K562 (cell line): ENCODE data around the gene RPRD1B. TPM values are rescaled to one million over a fixed set of nuclear protein-coding genes. Genes with fewer than 3 reads are reported as not detected.

Experiments used
- ATAC-seq: fragments of 200-7000 bp; cut with Tn5 transposase; 3 replicates; pipeline ENCODE4 v1.9.1; 2020; ENCODE audit warnings: moderate library complexity
- BruUV-seq: library from RNA; stranded (reverse); fragments of 400-500 nt; replicated peaks from 2 replicates; lab custom pipeline; 2021; lab: Mats Ljungman, UMichigan
- CTCF ChIA-PET: fragments of 300-600 bp; formaldehyde crosslinking; extraction: SDS; loops from one replicate; lab custom pipeline; 2021; ENCODE audit warnings: low intra/inter-chr PET ratio; lab: Yijun Ruan, JAX
- POLR2A ChIA-PET: fragments of 300-600, 350-650 bp; sonication (Branson Sonifier 250); formaldehyde crosslinking; extraction: SDS; loops from one replicate; lab custom pipeline; 2021; ENCODE audit warnings: antibody characterized with exemption, inconsistent platforms; lab: Yijun Ruan, JAX
- DNase-seq, 4 experiments: peaks; one replicate each; pipeline versions ENCODE4 v3.0.0 to v3.0.0-alpha.2; 2011 to 2018; ENCODE audit warnings: low spot score in 3 of 4, mixed read lengths in 3 of 4; ENCODE audit errors: extremely low read depth in 1 of 4
- FAIRE-seq: peaks from 2 replicates; lab custom pipeline; 2011; peaks lifted over from hg19 to GRCh38; lab: Jason Lieb, UNC
- H2AFZ ChIP-seq: 2 replicates; pipeline ENCODE4 v1.6.0; 2011; ENCODE audit warnings: low read depth, low read length, control low read depth, inconsistent platforms
- H3K27ac ChIP-seq: fragments of 200-600 bp; 3 replicates; pipeline ENCODE4 v1.8.0; 2011; ENCODE audit warnings: low read depth, mild to moderate bottlenecking, control low read depth, inconsistent platforms, low read length, moderate library complexity, mixed read lengths; ENCODE audit errors: extremely low read depth
- H3K27me3 ChIP-seq, 2 experiments: fragments of 300-600 bp in 1 of 2; 2 replicates in 1 of 2; 3 replicates in 1 of 2; pipeline versions ENCODE4 v1.6.0 to v1.8.0; 2011; ENCODE audit warnings: inconsistent platforms in 2 of 2, low read length in 2 of 2, mild to moderate bottlenecking in 1 of 2, mixed read lengths in 1 of 2, moderate library complexity in 1 of 2; ENCODE audit not compliant: control insufficient read depth in 2 of 2, insufficient read depth in 2 of 2
- H3K36me3 ChIP-seq: fragments of 300-600 bp; 3 replicates; pipeline ENCODE4 v1.8.0; 2011; ENCODE audit warnings: mild to moderate bottlenecking, low read length, inconsistent platforms; ENCODE audit not compliant: control insufficient read depth, insufficient read depth
- H3K4me1 ChIP-seq, 2 experiments: fragments of 200-600 bp in 1 of 2; replicated peaks in 1 of 2; 2 replicates in 1 of 2; 3 replicates in 1 of 2; pipeline versions ENCODE4 v1.5.1 to v1.8.0; 2011; ENCODE audit warnings: inconsistent platforms in 2 of 2, low read length in 2 of 2, mild to moderate bottlenecking in 1 of 2, mixed read lengths in 1 of 2, moderate library complexity in 1 of 2; ENCODE audit not compliant: control insufficient read depth in 2 of 2, insufficient read depth in 2 of 2
- H3K4me2 ChIP-seq: 2 replicates; pipeline ENCODE4 v1.6.1; 2011; ENCODE audit warnings: low read length, control low read depth, inconsistent platforms, mixed read lengths; ENCODE audit not compliant: insufficient read depth
- H3K4me3 ChIP-seq: fragments of 200-600 bp; sonication (generic), shearing (Covaris generic); 2 replicates; pipeline ENCODE4 v1.5.1; 2016; ENCODE audit warnings: control low read depth, inconsistent platforms
- H3K79me2 ChIP-seq: fragments of 200-600 bp; 3 replicates; pipeline ENCODE4 v1.8.0; 2011; ENCODE audit warnings: low read length, inconsistent platforms; ENCODE audit not compliant: control insufficient read depth, insufficient read depth
- H3K9ac ChIP-seq, 2 experiments: 2 replicates each; pipeline versions ENCODE4 v1.6.0 to v1.6.1; 2011; ENCODE audit warnings: low read depth in 2 of 2, low read length in 2 of 2, control low read depth in 1 of 2, inconsistent platforms in 1 of 2, mild to moderate bottlenecking in 1 of 2, mixed read lengths in 1 of 2; ENCODE audit not compliant: insufficient read depth in 1 of 2
- H3K9me1 ChIP-seq: one replicate; pipeline ENCODE4 v1.6.0; 2011; ENCODE audit warnings: inconsistent platforms, mild to moderate bottlenecking, low read length, moderate library complexity; ENCODE audit not compliant: control insufficient read depth, insufficient read depth
- H3K9me3 ChIP-seq: replicated peaks from 2 replicates; pipeline ENCODE4 v1.5.1; 2011; ENCODE audit warnings: low read depth, low read length, inconsistent platforms; ENCODE audit not compliant: control insufficient read depth, insufficient read depth
- H4K20me1 ChIP-seq: replicated peaks from 2 replicates; pipeline ENCODE4 v1.6.1; 2011; ENCODE audit warnings: low read length, inconsistent platforms, mixed read lengths; ENCODE audit not compliant: control insufficient read depth, insufficient read depth
- ZBED1 ChIP-seq: IDR thresholded peaks from 2 replicates; pipeline ENCODE4 v1.6.1; 2014
- WGBS: fragments of 100-300 bp; shearing (Covaris generic); methylation state at CpG from one replicate; pipeline ENCODE4 v1.1.6; 2016; ENCODE audit warnings: low coverage, mixed read lengths; ENCODE audit not compliant: insufficient coverage; ENCODE audit errors: missing lambda C conversion rate; 5-methylcytosine and 5-hydroxymethylcytosine counted together
- in situ Hi-C: fragments of 300-500 bp; cut with MboI; formaldehyde crosslinking; loops from 4 replicates; pipeline ENCODE4 v1.15.0; 2018; ENCODE audit warnings: inconsistent platforms, mixed read lengths
- intact Hi-C: fragments of 100-400 bp; cut with micrococcal nuclease; formaldehyde crosslinking; loops from 2 replicates; pipeline ENCODE4 v1.14.2; 2022
- polyA plus RNA-seq, 8 experiments: library from polyadenylated mRNA; depleted of rRNA in 4 of 8; stranded (reverse) in 5 of 8; unstranded in 3 of 8; fragments of >200 nt; fragmentation: Nextera tagmentation in 2 of 8; fragmentation: Illumina TruSeq in 1 of 8; extraction: Ambion mirVana in 2 of 8; extraction: Trizol in 1 of 8; gene quantifications; 2 replicates each; pipeline versions ENCODE4 v1.2.1 to v1.2.3, GENCODE V29; 2011 to 2014; ENCODE audit warnings: inconsistent platforms in 1 of 8, missing spikeins in 1 of 8
- total RNA-seq, 7 experiments: library from RNA; depleted of rRNA in 6 of 7; stranded (reverse); fragments of >200 nt in 6 of 7; fragmentation: Illumina TruSeq in 2 of 7; extraction: Trizol in 2 of 7; gene quantifications; 2 replicates each; pipeline versions ENCODE4 v1.2.1 to v1.2.3, GENCODE V29; 2011 to 2021; ENCODE audit warnings: low replicate concordance in 1 of 7
- TF ChIP-seq, protein P1 (sequence below): IDR thresholded peaks from 2 replicates; pipeline ENCODE4 v1.6.1; 2016; ENCODE audit warnings: missing genetic modification characterization, missing compliant biosample characterization

Gene RPRD1B
- total and polyA plus RNA-seq, 9 of the 15 experiments (the other 6 are each of a cell fraction or from before 2014, with no cell fraction given): 5.5 to 43.0 (median 24.4) TPM

DNA sequence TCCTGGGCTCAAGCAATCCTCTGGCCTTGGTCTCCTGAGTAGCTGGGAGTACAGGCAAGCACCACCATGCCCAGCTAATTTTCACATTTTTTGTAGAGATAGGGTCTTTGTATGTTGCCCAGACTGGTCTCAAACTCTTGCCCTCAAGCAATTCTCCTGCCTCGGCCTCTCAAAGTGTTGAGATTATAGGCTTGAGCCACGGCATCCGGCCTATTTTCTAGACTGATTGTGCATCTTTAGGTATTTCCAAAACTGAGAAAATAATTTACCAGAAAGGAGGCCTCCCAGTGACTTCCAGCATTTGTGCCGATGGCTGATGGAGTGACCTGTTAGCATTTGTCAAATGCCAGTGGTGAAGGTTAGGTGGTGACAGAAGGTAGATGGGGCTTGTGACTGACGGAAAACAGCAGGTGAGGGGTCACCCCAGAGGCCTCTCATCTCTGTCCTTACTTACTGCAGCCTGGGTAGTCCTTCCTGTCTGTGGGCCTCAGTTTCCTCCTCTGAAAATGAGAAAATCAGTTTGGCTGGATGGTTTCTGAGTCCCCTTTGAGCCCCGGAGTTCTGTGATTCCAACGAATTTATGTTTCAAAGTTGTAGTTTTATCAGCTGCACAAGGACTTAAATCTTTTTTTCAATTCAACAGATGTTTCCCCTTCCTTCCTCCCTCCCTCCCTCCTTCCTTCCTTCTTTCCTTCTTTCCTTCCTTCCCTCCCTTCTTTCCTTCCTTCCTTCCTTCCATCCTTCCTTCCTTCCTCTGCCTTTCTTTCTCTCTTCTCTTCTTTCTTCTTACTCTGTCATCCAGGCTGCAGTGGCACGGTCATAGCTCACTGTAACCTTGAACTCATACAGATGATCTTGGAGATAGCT is 78.1 kb downstream of the RPRD1B start:
- DNase-seq: no peak
- H3K9ac ChIP-seq: no peak overlapping the region
- no TSS peak for BruUV-seq
- no peaks in the 10 kb centered on the region for H3K27me3 ChIP-seq
- no peaks in the 10 kb centered on the region for H3K79me2 ChIP-seq
- in situ Hi-C loops (no loop called here), intact Hi-C loops (loop anchor here (2.0 to 5.0 kb wide), 2 partner anchors 39 to 209 kb away; partner anchors contain the start of gene VSTM2L)
- ChIA-PET CTCF (no interaction called here), POLR2A (interaction anchor here (0.6 kb wide), 1 partner anchor 1010 kb away, joined by 3 read pairs; no protein-coding TSS in a partner anchor)
- no peaks in the 10 kb centered on the region for H3K9me1 ChIP-seq
- no peak overlapping the region for H3K27ac ChIP-seq
- no peak overlapping the region for H3K4me2 ChIP-seq
- H2AFZ ChIP-seq: no peak overlapping the region
- no peaks in the 10 kb centered on the region for H3K36me3 ChIP-seq
- H3K4me1 ChIP-seq: peaks cover 15 to 36% of the 10 kb centered on the region in 2 experiments
- H4K20me1 ChIP-seq: no peaks in the 10 kb centered on the region
- no peak overlapping the region for H3K4me3 ChIP-seq
- 63% methylated on average over 8 of the region's 8 CpGs for WGBS
- ATAC-seq: no peak
- FAIRE-seq: no peak
- no peak for TF ChIP-seq ZBED1
- TF ChIP-seq, protein P1, sequence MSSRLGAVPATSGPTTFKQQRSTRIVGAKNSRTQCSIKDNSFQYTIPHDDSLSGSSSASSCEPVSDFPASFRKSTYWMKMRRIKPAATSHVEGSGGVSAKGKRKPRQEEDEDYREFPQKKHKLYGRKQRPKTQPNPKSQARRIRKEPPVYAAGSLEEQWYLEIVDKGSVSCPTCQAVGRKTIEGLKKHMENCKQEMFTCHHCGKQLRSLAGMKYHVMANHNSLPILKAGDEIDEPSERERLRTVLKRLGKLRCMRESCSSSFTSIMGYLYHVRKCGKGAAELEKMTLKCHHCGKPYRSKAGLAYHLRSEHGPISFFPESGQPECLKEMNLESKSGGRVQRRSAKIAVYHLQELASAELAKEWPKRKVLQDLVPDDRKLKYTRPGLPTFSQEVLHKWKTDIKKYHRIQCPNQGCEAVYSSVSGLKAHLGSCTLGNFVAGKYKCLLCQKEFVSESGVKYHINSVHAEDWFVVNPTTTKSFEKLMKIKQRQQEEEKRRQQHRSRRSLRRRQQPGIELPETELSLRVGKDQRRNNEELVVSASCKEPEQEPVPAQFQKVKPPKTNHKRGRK: peak; percentile 73
- H3K9me3 ChIP-seq: no peaks in the 10 kb centered on the region
